ENCODE data around the gene EZR. TPM values are rescaled to one million over a fixed set of nuclear protein-coding genes. Genes with fewer than 3 reads are reported as not detected.
"Not testable (repeated sequence)": the region's sequence is repeated elsewhere in the genome, so short reads cannot be mapped to it uniquely, and the experiment has no call there.

Gene EZR
- total and polyA plus RNA-seq, 7 donors = 19.1 to 61.7 (median 30.9) TPM

DNA sequence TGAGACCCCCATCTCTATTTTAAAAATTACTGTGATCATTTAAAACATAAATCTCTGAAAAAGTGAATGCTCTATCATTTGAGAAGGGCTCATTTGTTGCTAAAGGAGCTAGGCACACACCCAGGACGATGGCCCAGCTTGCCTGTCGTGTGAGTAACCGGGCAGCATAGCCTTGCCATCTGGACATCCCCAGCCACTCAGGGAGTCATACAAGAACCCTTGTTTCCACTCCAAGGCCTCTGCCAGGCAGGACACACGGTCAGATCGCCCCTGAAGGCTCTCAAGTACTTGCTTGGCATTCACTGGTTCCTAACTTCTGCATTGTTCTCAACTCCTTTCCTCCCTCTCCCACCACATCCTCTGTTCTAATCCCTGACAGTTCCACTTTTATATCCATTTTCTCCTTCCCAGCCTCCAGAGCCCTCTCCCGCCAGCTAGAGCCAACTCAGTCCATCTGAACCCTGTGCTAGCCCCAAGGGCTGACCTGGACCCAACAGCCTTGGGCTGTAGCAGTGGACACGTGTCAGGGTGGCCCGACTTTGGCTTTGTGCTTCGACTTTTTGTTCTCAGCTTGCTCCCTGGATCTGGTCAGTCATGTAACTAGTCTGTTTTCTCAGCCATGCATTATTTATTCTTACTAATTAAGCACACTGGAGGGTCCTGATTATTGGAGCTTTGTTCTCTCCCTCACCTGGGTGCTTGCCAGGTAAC is 15.7 kb upstream of the EZR start:
- intact Hi-C loops (cut with DNase I) = no loop called here
- Histone ChIP-seq H3K27me3 (ENCODE audit: insufficient read depth in 3 of 3, low read length in 2 of 3) (peaks cover 0 to 6% (median 0%) of the 10 kb centered on the region in 3 donors), H3K36me3 (ENCODE audit: insufficient read depth in 1 of 2, low read depth in 1 of 2) (no peaks in the 10 kb centered on the region), H3K27ac (no peak overlapping the region), H3K9me3 (no peaks in the 10 kb centered on the region), H3K4me3 (no peak overlapping the region), H3K4me1 (no peaks in the 10 kb centered on the region)
- TF ChIP-seq, protein P1, sequence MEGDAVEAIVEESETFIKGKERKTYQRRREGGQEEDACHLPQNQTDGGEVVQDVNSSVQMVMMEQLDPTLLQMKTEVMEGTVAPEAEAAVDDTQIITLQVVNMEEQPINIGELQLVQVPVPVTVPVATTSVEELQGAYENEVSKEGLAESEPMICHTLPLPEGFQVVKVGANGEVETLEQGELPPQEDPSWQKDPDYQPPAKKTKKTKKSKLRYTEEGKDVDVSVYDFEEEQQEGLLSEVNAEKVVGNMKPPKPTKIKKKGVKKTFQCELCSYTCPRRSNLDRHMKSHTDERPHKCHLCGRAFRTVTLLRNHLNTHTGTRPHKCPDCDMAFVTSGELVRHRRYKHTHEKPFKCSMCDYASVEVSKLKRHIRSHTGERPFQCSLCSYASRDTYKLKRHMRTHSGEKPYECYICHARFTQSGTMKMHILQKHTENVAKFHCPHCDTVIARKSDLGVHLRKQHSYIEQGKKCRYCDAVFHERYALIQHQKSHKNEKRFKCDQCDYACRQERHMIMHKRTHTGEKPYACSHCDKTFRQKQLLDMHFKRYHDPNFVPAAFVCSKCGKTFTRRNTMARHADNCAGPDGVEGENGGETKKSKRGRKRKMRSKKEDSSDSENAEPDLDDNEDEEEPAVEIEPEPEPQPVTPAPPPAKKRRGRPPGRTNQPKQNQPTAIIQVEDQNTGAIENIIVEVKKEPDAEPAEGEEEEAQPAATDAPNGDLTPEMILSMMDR (IDR thresholded peaks at IDR 0.05) = no peak
- WGBS, 3 donors = 75 to 85% (median 76%) methylated on average over 9 of the region's 9 CpGs
- ATAC-seq (no peak), DNase-seq (no peak)

DNA sequence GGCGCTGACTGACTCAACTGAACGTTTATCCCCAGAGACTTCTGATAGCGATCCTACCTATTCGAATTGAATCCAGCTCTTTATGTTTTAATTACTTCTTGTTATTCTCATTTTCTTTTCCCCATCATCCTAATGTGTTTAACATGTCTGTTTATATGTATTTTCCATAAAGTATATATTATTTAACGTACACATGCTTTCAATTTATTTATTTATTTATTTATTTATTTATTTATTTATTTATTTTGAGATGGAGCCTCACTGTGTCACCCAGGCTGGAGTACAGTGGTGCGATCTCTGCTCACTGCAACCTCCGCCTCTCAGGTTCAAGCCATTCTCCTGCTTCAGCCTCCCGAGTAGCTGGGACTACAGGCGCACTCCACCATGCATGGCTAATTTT is 13.6 kb upstream of the EZR start:
- H3K9me3 ChIP-seq; H3K27ac ChIP-seq; H3K4me3 ChIP-seq; DNase-seq; H3K4me1 ChIP-seq; intact Hi-C loops (cut with DNase I); ATAC-seq; H3K27me3 ChIP-seq (ENCODE audit: insufficient read depth in 3 of 3, low read length in 2 of 3); H3K36me3 ChIP-seq (ENCODE audit: insufficient read depth in 1 of 2, low read depth in 1 of 2): not testable (repeated sequence)
- 90 to 93% (median 93%) methylated on average over 9 of the region's 9 CpGs for WGBS, 3 donors

DNA sequence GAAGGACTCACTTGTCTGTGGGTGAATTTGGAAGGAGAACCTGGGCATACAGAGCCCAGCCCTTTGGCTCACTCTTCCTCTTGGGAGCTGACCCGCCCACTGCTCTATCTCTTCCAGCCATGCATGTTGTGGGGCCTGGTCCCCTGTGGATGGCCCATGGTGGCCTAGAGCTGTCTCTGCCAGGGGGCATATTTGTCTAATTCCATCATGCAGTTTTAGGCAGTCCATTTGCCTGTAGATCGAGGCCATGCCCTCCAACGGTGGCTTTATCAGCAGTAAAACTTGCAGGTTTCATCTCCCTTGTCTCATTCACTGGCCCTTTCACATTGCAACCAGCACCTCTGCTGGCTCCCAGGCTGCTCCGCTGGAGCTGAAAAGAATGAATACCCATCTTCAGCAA is 12.9 kb upstream of the EZR start:
- H3K4me3 ChIP-seq = no peak overlapping the region
- H3K36me3 ChIP-seq (ENCODE audit: insufficient read depth in 1 of 2, low read depth in 1 of 2) = no peaks in the 10 kb centered on the region
- H3K27me3 ChIP-seq (ENCODE audit: insufficient read depth in 3 of 3, low read length in 2 of 3) = peaks cover 0 to 6% (median 0%) of the 10 kb centered on the region in 3 donors
- WGBS, 3 donors = 82 to 86% (median 86%) methylated on average over 4 of the region's 4 CpGs
- no peaks in the 10 kb centered on the region for H3K4me1 ChIP-seq
- TF ChIP-seq, protein P1 (IDR thresholded peaks at IDR 0.05) = no peak
- no peak overlapping the region for H3K27ac ChIP-seq
- intact Hi-C loops (cut with DNase I) = no loop called here
- ATAC-seq (no peak), DNase-seq (no peak)
- no peaks in the 10 kb centered on the region for H3K9me3 ChIP-seq

DNA sequence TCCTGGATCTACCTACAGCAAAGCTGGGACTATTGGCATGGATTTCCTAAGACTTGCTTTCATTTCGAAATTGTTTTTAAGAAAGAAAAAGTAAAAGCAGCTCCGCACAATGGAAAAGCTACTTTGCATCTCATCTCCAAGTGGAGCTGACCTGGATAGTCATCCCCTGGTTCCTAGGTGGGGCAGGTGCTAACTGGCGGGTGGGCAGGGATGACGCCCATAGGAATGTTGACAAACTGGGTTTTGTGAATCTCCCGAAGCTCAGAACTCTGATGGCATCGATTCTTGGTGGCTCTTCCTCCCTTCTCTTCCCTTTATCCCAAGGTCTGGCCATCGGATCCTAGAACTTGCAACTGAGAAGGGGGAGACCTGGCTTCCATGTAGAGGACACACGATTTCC is 12.4 kb upstream of the EZR start:
- H3K4me1 ChIP-seq = no peaks in the 10 kb centered on the region
- intact Hi-C loops (cut with DNase I) = no loop called here

DNA sequence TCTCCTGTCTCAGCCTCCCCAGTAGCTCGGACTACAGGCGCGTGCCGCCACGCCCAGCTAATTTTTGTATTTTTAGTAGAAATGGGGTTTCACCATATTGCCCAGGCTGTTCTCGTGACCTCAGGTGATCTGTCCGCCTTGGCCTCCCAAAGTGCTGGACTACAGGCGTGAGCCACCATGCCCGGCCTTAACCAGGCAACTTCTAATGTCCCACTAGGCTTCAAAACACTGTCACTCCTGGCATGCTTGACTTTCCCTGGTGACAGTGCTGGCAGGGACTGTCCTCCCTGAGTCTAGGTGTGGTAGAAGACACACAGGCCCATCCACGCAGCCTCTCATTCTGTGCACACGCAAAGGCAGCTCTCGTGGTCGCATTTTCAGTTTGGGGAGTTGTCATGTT is 11.6 kb upstream of the EZR start:
- DNase-seq (no peak), ATAC-seq (no peak)
- intact Hi-C loops (cut with DNase I) = no loop called here
- Histone ChIP-seq H3K36me3 (ENCODE audit: insufficient read depth in 1 of 2, low read depth in 1 of 2) (no peaks in the 10 kb centered on the region), H3K9me3 (no peaks in the 10 kb centered on the region), H3K27ac (no peak overlapping the region), H3K4me1 (no peaks in the 10 kb centered on the region), H3K27me3 (ENCODE audit: insufficient read depth in 3 of 3, low read length in 2 of 3) (peaks cover 0 to 6% (median 0%) of the 10 kb centered on the region in 3 donors), H3K4me3 (no peak overlapping the region)
- TF ChIP-seq, protein P1 (IDR thresholded peaks at IDR 0.05) = no peak
- 98% methylated on average over 13 of the region's 13 CpGs for WGBS, 3 donors

More for the DNA sequence above, 12.4 kb upstream of the EZR start:
- 90 to 96% (median 92%) methylated on average over 8 of the region's 8 CpGs for WGBS, 3 donors
- TF ChIP-seq, protein P1 (IDR thresholded peaks at IDR 0.05) = no peak
- DNase-seq = no peak
- no peaks in the 10 kb centered on the region for H3K36me3 ChIP-seq (ENCODE audit: insufficient read depth in 1 of 2, low read depth in 1 of 2)
- peaks cover 0 to 6% (median 0%) of the 10 kb centered on the region in 3 donors for H3K27me3 ChIP-seq (ENCODE audit: insufficient read depth in 3 of 3, low read length in 2 of 3)
- no peak for ATAC-seq
- H3K4me3 ChIP-seq = no peak overlapping the region
- no peak overlapping the region for H3K27ac ChIP-seq
- no peaks in the 10 kb centered on the region for H3K9me3 ChIP-seq

Data from psoas muscle (tissue), 8 donors.